Ascending aorta (tissue), 2 donors: ENCODE data around the gene SERGEF. TPM values are rescaled to one million over a fixed set of nuclear protein-coding genes. Genes with fewer than 3 reads are reported as not detected.

Experiments
- DNase-seq, 2 donors: peaks; one replicate each; pipeline ENCODE4 v3.0.0-alpha.2; 2019; ENCODE audit warnings: low spot score in 2 of 2
- H3K27ac ChIP-seq, 2 donors: fragments of 200-600 bp; sonication (generic); one replicate each; pipeline ENCODE4 v1.5.1; 2016 to 2017; ENCODE audit warnings: mild to moderate bottlenecking in 1 of 2
- H3K27me3 ChIP-seq: fragments of 200-600 bp; sonication (generic); one replicate; pipeline ENCODE4 v1.5.1; 2017
- H3K36me3 ChIP-seq, 2 donors: fragments of 200-600 bp; sonication (generic); one replicate each; pipeline ENCODE4 v1.5.1; 2016
- H3K4me1 ChIP-seq, 2 donors: fragments of 200-600 bp; sonication (generic); one replicate each; pipeline ENCODE4 v1.5.1; 2016 to 2017; ENCODE audit warnings: mild to moderate bottlenecking in 1 of 2
- H3K4me3 ChIP-seq, 2 donors: fragments of 200-600 bp; sonication (generic); one replicate each; pipeline ENCODE4 v1.5.1; 2016 to 2017; ENCODE audit warnings: mild to moderate bottlenecking in 1 of 2
- H3K9me3 ChIP-seq, 2 donors: fragments of 200-600 bp; sonication (generic); one replicate each; pipeline ENCODE4 v1.5.1; 2016
- intact Hi-C: fragments of 100-400 bp; cut with DNase I; formaldehyde crosslinking; loops from one replicate; pipeline ENCODE4 v1.15.1; 2023
- total RNA-seq: library from RNA; depleted of rRNA; stranded (reverse); fragments of >200 nt; gene quantifications from one replicate; pipeline ENCODE4 v1.1.0, GENCODE V29; 2016
- TF ChIP-seq, protein P1 (sequence below), 3 experiments: fragments of 200-600 bp in 2 of 3; fragments of 450-650 bp in 1 of 3; sonication (generic) in 2 of 3; IDR thresholded peaks; one replicate each; pipeline ENCODE4 v1.5.1; 2016 to 2019; ENCODE audit warnings: antibody characterized with exemption in 3 of 3, mild to moderate bottlenecking in 1 of 3, moderate library complexity in 1 of 3

The SERGEF gene
- total RNA-seq, 1 donor from 2014 or later, result 13.6 TPM

DNA sequence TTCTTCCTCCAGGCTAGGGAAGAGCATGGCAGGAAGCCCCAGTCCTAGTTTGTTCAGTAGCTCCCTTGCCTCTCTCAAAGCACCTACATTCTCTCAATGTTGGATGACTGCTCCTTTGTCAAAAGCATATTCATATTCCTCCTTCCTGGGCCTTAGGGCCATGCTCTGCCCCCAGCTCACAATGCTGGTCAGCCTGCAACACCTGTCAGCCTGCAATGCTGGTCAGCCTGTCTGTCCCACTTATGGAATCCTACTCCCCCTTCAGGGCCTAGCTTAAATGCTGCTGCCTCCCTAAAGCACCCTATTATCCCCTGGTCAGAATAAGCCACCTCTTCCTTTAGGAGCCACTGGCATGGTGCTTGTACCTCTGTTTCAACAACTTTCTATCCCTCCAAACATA lies 45.2 kb downstream of the SERGEF start:
- intact Hi-C loops, result no loop called here
- TF ChIP-seq, protein P1, sequence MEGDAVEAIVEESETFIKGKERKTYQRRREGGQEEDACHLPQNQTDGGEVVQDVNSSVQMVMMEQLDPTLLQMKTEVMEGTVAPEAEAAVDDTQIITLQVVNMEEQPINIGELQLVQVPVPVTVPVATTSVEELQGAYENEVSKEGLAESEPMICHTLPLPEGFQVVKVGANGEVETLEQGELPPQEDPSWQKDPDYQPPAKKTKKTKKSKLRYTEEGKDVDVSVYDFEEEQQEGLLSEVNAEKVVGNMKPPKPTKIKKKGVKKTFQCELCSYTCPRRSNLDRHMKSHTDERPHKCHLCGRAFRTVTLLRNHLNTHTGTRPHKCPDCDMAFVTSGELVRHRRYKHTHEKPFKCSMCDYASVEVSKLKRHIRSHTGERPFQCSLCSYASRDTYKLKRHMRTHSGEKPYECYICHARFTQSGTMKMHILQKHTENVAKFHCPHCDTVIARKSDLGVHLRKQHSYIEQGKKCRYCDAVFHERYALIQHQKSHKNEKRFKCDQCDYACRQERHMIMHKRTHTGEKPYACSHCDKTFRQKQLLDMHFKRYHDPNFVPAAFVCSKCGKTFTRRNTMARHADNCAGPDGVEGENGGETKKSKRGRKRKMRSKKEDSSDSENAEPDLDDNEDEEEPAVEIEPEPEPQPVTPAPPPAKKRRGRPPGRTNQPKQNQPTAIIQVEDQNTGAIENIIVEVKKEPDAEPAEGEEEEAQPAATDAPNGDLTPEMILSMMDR (IDR thresholded peaks at IDR 0.05), result no peak
- Histone ChIP-seq H3K9me3 (no peaks in the 10 kb centered on the region), H3K4me3 (no peak overlapping the region), H3K36me3 (peaks cover 9 to 24% of the 10 kb centered on the region in 2 donors), H3K27me3 (no peaks in the 10 kb centered on the region), H3K27ac (no peak overlapping the region), H3K4me1 (no peaks in the 10 kb centered on the region)
- DNase-seq, result no peak

- intact Hi-C loops, result no loop called here
- Histone ChIP-seq H3K4me1 (no peaks in the 10 kb centered on the region), H3K27ac (no peak overlapping the region), H3K9me3 (no peaks in the 10 kb centered on the region), H3K4me3 (no peak overlapping the region), H3K27me3 (no peaks in the 10 kb centered on the region), H3K36me3 (peaks cover 13 to 41% of the 10 kb centered on the region in 2 donors)
- no peak for DNase-seq
- TF ChIP-seq, protein P1 (IDR thresholded peaks at IDR 0.05), result no peak
Observed at GRCh38 chr11:17960091-17960490, 52.8 kb downstream of the SERGEF start.

- H3K36me3 ChIP-seq, result peaks cover 13 to 42% of the 10 kb centered on the region in 2 donors
Observed at GRCh38 chr11:17958446-17958845, 54.4 kb downstream of the SERGEF start.

GRCh38 chr11:17954395-17955252 lies 58.2 kb downstream of the SERGEF start:
- peaks cover 0 to 12% of the 10 kb centered on the region in 2 donors for H3K4me1 ChIP-seq
- peaks cover 13 to 38% of the 10 kb centered on the region in 2 donors for H3K36me3 ChIP-seq
- TF ChIP-seq, protein P1 (IDR thresholded peaks at IDR 0.05), result no peak

More at GRCh38 chr11:17958446-17958845, 54.4 kb downstream of the SERGEF start:
- intact Hi-C loops, result no loop called here
- DNase-seq, result no peak
- no peaks in the 10 kb centered on the region for H3K9me3 ChIP-seq
- TF ChIP-seq, protein P1 (IDR thresholded peaks at IDR 0.05), result no peak
- H3K27ac ChIP-seq, result no peak overlapping the region
- H3K27me3 ChIP-seq, result no peaks in the 10 kb centered on the region
- H3K4me1 ChIP-seq, result peaks cover 0 to 8% of the 10 kb centered on the region in 2 donors
- no peak overlapping the region for H3K4me3 ChIP-seq

DNA sequence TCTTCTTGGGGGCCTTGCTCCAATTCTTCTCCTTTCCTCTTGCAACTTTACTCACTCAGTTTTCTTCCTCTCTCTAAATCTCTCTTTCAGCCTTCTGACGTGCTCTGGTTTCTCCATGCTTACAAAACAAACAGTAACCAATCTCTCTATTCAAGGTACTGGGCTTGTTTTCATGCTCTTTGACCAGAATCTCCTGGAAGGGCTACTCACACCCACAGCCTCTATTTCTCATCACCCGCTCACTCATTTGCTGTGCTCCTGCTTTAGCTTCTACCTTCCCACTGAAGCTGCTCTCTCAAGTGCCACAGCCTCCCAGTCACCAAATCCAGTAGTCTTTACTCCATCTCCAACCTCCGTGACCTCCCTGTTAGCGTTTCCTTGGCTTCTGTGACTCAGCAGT lies 60.4 kb downstream of the SERGEF start:
- H3K27me3 ChIP-seq, result no peaks in the 10 kb centered on the region
- DNase-seq, result no peak
- TF ChIP-seq, protein P1 (IDR thresholded peaks at IDR 0.05), result no peak
- no peaks in the 10 kb centered on the region for H3K9me3 ChIP-seq
- no peak overlapping the region for H3K4me3 ChIP-seq
- peak overlapping the region in 1 of 2 donors; percentile 9 for H3K27ac ChIP-seq
- peaks cover 0 to 12% of the 10 kb centered on the region in 2 donors for H3K4me1 ChIP-seq
- peaks cover 5 to 43% of the 10 kb centered on the region in 2 donors for H3K36me3 ChIP-seq
- intact Hi-C loops, result no loop called here

More at GRCh38 chr11:17954395-17955252, 58.2 kb downstream of the SERGEF start:
- no peaks in the 10 kb centered on the region for H3K9me3 ChIP-seq
- H3K27ac ChIP-seq, result peak overlapping the region; percentile 64 to 78
- H3K4me3 ChIP-seq, result no peak overlapping the region
- H3K27me3 ChIP-seq, result no peaks in the 10 kb centered on the region
- intact Hi-C loops, result no loop called here
- DNase-seq, result no peak
